Raji (cell line): ENCODE data around the gene ST3GAL2.

Source experiments
- POLR2A ChIP-seq: IDR thresholded peaks from 2 replicates; pipeline ENCODE4 v1.6.1; 2011; ENCODE audit warnings: low read depth, low read length, control low read depth; ENCODE audit not compliant: insufficient read depth

The ST3GAL2 gene

DNA sequence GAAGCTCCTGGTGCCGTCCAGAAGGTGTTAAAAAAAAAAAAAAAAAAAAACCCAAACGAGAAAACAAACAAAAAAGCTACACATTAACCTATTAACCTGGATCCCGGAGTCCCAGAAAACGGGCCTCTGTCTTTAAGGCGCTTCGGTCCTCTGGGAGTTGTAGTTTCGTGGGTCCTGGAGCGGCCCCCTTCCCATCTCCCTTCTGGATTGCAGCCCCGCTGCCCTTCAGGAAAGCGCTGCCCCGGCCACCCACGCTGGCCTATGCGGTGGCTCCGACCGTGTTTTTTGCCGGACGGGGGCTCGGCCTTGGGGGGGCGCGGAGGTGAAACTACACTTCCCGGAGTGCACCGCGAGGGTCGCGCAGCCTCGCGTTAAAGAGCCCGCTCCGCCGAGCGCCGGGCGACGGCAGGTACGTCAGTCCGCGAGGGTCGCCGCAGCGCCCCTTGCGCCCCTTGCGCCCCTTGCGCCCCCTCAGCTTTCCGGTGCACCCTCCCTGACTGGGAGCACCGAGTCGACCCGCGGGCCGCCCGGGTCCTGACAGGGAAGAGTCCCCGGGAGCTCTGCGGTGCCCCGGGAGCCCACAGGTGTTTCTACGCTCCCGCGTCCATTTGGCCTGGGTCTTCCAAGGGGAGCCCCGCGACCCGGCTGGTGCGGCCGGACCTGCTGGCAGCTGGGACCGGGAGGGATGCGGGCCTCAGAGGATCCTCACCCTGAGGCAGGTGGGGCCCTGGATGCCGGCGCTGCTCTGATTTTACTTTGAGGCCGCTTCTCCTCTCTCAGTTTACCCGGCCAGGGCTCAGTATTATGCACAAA, 15.5 kb upstream of the ST3GAL2 start, which contains the start of gene FCSK:
FCSK (plus strand) TSS at position 374 of the 813 bp plus-strand sequence. CDS start 8,596 bp downstream, outside the sequence.
- peak; percentile 61 for TF ChIP-seq POLR2A

DNA sequence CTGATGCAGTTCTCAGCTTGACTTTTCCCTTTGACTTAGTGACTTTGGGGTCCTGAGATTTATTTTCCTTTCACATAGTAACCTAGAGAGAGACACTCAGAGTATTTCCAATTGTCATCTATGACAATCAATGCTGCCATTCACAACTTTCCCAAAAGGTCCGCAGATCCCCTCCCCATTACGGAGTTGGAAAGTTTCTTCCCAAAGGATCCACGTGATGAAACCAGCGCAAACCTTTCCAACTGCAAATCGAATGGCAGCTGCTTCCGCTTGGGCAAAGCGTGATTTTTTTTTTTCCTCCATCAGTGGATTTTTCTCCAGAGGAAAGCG, 15.0 kb upstream of the ST3GAL2 start:
- no peak for TF ChIP-seq POLR2A

DNA sequence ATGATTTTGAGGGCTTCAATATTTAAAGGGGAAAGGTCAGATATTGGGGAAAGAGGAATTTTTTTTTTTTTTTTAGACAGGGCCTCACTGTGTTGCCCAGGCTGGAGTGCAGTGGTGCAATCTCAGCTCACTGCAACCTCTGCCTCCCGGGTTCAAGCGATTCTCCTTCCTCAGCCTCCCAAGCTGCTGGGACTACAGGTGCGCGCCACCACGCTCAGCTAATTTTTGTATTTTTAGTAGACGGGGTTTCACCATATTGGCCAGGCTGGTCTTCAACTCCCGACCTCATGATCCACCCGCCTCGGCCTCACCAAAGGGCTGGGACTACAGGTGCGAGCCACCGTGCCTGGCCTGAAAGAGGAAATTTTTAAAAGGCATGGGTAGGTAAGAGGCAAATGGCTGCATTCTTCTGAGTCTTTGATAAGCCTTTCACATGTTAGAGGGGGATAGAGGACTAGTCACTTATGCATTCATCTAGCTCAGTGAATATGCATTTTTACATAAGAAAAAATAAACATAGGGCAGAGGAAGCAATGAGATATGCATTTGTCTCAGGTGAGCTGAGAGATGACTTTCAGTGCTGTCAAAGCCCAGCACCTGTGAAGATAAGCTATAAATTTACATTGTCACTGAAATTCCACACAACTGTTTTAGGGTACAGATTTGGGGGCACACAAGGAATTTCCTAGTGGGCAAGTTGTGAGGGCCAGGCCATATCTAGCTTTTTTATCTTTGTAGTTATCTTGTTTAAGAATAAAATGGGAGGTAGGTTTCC, 14.4 kb upstream of the ST3GAL2 start:
- no peak for TF ChIP-seq POLR2A

DNA sequence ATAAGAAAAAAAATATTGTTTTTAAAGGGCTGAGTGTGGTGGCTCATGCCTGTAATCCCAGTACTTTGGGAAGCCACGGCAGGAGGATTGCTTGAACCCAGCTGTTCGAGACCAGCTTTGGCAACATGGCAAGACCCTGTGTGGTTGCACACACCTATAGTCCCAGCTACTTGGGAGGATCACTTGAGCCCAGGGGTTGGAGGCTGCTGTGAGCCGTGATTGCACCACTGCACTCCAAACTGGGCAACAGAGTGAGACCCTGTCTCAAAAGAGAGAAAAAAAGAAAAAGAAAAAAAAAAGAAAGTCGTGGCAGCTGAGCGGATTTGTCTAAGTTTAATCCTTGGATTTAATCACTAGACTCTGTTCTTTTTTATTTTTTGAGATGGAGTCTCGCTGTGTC, 9.2 kb upstream of the ST3GAL2 start:
- no peak for TF ChIP-seq POLR2A

DNA sequence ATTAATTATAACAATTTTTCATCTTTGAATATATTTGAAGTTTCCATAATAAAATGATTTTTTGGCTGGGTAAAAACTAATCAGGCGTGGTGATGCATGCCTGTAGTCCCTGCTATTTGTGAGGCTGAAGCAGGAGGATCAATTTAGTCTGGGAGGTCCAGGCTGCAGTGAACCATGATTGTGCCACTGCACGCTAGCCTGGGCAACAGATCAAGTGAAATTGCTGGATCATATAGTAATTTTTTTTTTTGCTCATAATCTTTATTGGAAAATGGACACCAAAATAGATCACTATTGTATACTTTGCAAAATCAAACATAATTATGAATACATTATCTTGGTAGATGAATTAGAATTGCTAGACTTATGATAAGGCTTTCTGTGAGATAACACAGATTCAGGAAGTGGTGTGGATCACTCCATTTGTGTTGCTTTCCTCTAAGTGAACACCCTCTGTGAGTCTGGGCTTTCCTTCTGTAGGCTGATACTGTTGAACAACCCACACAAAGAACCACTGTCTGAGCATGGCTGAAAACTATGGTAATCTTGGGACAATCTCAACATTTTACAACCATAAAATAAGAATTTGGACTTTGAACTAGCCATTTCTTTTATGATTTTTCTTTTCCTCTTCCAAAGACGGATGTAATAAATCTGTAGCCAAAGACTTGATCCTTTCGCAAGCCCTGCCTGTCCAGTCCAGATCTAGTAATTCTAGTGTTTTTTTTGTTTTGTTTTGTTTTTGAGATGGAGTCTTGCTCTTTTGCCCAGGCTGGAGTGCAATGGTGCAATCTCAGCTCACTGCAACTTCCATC, 5.6 kb upstream of the ST3GAL2 start:
- TF ChIP-seq POLR2A = no peak

DNA sequence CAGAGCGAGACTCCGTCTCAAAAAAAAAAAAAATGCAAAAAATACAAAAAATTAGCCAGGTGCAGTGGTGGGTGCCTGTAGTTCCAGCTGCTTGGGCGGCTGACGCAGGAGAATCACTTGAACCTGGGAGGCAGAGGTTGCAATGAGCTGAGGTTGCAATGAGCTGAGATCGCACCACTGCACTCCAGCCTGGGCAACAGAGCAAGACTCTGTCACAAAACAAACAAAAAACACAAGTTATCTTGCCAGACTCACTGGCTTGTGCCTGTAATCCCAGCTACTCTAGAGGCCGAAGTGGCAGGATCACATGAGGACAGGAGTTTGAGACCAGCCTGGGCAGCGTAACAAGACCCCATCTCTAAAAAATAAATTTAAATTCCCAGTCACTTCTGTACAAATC, 3.4 kb upstream of the ST3GAL2 start:
- TF ChIP-seq POLR2A = no peak

DNA sequence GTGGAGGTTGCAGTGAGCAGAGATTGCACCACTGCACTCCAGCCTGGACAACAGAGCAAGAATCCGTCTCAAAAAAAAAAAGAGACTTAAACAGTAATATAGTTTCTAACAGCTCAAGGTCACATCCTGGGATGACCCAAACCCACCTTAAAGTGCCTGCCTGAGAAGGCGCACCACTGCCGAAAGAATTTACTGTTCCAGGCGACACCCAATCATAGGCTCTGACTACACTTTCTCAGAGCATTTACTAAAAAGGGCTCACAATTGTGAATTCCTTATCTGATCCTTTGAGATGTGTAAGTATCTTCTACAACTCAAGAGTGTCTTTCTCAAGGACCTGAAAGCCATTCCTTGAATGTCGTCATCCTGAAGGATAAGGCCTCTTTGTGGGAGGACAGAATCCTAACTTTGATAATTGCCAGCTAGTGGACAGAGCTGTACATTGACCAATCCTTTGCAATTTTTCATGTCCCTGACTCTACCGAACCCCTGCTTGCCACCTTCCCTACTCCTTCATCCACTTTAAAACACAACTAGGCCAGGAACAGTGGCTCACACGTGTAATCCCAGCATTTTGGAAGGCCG, 2.6 kb upstream of the ST3GAL2 start:
- TF ChIP-seq POLR2A = no peak

DNA sequence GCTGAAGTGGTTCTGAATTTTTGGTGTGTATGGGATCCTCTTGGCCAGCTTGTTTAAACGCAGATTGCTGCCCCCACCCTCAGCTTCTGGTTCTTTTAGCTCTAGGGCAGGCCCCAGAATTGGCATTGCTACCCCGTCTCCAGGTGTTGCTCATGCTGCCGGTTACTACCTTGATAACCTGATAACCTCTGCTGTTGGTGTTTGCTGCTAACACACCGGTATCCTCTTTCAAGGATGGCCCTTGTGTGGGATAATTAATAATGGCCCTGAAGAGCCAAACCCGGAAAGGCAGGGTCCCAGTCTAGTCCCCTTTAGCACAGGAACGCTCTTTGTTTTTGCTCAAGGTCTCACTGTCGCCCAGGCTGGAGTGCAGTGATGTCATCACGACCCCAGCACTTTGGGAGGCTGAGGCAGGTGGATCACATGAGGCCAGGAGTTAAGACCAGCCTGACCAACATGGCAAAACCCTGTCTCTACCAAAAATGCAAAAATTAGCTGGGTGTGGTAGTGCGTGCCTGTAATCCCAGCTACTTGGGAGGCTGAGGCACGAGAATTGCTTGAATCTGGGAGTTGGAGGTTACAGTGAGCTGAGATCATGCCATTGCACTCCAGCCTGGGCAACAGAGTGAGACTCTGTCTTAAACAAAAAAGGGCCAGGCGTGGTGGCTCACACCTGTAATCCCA, 1.3 kb upstream of the ST3GAL2 start:
- TF ChIP-seq POLR2A = no peak

DNA sequence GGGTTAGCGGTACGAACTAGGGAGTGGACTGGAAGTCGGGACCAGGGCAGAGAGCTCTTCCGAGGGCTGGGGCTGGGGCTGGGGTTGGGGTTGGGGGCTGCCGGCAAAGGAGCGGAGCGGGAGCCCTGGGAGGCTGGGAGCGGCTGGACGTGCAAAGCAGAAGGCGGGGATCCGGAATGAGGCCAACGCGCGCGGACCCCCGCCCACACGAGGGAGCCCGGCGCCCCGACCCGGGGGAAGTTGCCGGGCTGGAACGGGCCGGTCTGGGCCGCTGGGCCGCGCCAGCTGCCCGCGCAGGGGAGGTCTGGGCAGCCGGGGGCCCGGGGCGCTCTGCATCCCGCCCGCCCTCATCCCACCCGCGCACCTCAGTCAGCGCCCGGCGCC, 323 bp downstream of the ST3GAL2 start:
- TF ChIP-seq POLR2A = no peak

DNA sequence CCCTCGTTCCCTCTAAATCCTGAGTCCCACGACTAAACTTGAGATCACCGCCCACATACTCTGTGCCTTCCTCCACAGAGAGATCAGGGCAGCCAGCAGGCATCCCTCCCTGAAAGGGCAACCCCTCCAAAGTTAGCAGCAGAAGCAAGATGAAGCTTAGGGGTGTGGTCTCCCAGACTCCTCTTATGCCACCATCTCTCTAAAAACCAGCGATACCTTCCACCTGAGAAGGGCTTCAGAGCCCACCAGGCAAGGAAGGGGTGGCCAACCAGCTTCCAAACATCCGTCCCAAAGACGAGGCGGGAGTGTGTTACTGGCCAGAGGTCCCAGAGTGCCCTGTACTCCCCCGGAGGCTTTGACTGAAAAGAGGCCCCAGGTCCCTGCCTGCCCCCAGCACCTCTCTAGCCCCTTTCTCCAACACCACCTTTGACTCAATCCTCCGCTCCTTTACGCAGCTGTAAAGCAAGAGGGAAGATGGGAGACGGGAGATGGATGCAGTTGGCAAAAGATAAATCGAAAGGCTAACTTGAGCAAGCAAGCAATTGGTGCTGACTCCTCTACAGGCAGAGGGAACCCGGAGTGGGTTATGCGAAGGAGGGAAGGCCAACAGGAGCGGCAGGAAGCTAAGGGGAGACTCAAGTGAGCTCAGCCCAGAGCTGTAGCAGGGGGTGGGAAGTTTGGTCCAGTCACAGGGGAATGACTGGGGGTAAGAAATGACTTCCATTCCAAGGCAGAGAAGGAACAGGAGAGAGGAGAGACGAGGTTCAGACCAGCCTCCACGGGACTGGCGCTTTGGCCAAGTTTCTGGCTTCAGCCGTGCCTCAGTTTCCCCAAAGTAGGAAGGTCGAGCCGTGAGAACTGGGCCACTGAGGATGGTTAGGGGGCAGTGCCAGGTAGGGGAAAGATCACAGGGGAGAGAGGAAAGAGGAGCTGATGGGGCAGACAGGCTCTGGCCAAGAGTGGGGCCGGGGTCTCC, 1.0 kb downstream of the ST3GAL2 start:
- no peak; the same call in 1 of the 2 replicates for TF ChIP-seq POLR2A

DNA sequence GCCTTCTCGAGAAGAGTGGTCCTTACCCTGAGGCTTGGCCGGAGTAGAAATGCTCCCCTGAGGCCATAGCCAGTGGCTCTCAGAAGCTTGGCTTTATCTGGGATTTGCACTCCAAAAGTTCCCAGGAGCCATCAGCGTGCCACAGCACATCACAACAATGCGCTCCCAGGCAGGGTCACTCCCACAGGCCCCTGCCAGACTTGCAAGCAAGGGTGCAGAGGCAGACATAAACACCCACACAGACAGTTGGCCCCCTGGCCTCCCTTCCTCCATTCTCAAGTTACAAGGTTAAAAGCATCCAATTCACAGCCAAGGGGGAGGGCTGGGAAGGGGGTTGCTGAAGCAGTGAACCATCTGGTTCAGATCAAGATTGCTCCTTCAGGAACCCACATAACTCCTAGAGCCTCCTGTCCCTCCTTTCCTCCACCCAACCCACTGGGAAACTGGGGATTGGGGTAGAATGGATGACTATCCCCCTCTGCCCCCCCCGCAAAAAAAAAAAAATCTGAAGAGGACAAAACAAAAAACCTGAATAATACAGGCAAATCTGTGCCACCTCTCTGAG, 1.8 kb downstream of the ST3GAL2 start:
- peak; percentile 7; the same call in 1 of the 2 replicates for TF ChIP-seq POLR2A

DNA sequence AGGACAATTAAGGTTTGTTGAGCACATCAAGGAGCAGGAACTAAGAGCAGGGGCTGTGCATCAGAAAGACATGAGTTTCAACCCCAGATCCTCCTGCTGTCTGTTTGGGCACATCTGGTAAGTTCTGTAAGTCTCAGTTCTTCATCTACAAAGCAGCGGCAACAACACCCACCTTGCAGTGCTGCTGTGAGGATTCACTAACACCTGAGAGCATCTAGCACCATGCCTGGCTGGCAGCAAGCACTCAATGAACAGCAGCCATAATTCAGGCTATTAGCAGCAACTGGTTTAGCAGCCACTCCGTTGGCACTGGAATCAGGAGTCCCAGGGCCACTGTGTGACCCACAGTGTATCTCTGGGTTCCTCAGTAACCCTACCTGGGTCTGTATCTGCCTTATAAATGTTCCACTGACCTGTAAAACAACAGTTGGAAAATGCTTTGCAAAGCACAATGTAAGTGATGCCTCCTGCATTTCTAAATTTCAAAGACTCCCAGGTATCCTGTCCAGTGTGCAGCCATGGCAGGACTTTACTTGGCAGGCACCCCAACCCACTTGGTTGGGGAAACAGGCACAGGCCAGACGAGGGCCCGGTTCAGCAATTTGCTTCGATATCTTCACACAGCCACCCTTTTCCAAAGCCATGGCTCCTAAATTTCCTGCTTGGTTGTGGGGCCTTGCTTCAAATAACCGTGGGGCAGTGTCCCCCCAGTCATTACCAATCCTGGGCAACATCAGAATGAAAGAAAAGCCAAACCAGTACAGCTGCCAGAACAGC, 4.2 kb downstream of the ST3GAL2 start:
- TF ChIP-seq POLR2A = no peak

DNA sequence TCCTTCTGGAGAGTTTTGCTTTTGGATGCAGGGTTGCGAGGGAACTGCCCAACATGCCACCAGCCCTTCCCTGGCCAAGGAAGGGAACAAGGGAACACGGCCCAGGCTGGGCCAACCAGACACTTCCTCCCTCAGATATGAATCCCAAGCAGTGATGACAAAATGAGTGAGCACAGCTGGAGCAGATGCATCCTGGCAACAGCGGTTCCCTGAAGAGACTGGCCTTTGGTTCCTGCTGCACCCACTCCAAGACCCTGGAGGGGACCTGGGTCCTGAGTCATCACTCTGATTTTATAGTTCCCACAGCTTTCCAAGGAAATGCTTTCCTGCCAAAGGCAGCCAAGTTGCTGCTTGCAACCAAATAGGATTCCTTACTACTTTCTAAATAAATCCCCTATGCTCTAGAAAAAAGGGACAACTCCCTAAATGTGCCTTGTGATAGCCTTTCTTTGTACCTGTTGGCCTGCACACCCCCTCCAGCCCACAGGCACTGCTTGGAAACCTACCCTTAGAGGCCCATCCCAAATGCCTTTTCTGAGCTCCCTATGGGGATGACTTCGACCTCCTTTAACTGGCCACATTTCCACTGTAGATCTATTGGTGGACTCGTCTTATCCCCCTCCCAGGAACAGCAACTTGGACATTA, 5.3 kb downstream of the ST3GAL2 start:
- no peak for TF ChIP-seq POLR2A
